WI38 (cell line): ENCODE measurements around the gene DOP1B.

Source experiments
- H3K4me3 ChIP-seq: 2 replicates; pipeline ENCODE4 v1.5.1; 2011; ENCODE audit warnings: low read depth, mild to moderate bottlenecking, control low read depth, low read length
- TF ChIP-seq, protein P1 (sequence below): IDR thresholded peaks from 2 replicates; pipeline ENCODE4 v1.5.1; 2012; ENCODE audit warnings: low read depth, mild to moderate bottlenecking, control low read depth, low read length

Gene DOP1B, protein sequence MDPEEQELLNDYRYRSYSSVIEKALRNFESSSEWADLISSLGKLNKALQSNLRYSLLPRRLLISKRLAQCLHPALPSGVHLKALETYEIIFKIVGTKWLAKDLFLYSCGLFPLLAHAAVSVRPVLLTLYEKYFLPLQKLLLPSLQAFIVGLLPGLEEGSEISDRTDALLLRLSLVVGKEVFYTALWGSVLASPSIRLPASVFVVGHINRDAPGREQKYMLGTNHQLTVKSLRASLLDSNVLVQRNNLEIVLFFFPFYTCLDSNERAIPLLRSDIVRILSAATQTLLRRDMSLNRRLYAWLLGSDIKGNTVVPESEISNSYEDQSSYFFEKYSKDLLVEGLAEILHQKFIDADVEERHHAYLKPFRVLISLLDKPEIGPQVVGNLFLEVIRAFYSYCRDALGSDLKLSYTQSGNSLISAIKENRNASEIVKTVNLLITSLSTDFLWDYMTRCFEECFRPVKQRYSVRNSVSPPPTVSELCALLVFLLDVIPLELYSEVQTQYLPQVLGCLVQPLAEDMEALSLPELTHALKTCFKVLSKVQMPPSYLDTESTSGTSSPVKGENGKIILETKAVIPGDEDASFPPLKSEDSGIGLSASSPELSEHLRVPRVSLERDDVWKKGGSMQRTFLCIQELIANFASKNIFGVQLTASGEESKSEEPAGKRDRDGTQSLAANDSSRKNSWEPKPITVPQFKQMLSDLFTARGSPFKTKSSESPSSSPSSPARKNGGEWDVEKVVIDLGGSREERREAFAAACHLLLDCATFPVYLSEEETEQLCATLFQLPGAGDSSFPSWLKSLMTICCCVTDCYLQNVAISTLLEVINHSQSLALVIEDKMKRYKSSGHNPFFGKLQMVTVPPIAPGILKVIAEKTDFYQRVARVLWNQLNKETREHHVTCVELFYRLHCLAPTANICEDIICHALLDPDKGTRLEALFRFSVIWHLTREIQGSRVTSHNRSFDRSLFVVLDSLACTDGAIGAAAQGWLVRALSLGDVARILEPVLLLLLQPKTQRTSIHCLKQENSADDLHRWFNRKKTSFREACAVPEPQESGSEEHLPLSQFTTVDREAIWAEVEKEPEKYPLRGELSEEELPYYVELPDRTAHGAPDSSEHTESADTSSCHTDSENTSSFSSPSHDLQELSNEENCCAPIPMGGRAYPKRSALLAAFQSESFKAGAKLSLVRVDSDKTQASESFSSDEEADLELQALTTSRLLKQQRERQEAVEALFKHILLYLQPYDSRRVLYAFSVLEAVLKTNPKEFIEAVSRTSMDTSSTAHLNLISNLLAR (N-terminal part only)

DNA sequence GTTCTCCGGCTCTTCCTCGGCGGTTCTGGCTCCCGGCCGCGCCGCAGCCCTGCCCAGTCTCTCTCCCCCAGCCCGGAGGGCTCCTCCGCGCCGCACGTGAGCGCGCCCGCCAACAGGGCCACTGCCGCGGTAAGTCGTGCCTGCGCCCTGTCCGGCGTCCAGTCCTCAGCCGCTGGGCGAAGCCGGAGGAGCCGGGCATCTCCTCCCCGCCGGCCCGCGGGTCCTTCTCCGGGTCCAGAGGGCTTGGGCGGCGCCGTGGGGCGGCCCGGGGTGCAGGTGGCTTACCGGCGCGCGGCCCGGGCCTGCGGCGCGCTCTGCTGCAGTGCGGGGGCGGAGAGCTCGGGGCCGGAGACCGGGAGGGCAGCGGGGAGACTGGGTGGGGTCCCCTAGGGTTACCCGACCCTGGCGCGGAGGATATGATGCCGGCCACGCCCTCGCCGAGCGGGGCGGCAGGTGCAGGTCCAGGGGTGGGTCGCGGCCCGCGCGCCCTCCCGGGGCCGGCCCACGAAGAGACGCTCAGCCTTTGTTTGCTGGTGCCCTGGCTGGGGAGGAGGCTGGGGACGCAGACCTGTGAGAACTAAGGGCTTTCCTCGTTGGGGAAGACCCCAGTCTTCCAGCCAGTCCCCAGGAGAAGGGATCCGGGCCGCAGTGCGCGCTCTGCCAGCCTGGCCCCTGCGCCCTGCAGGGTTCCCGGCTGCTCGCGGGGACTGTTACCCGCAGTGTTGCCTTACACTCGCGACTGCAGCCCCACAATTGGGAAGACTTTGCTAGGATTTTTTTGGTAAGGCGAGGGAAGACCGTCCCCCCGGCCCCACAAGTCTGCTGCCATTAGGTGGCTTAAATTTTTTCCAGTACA lies at the start of gene DOP1B:
DOP1B (plus strand) TSS at position 10 of the 856 bp plus-strand sequence. CDS start 7,910 bp downstream, outside the sequence.
- H3K4me3 ChIP-seq = peak within 1 kb of the TSS; percentile 88
- TF ChIP-seq, protein P1, sequence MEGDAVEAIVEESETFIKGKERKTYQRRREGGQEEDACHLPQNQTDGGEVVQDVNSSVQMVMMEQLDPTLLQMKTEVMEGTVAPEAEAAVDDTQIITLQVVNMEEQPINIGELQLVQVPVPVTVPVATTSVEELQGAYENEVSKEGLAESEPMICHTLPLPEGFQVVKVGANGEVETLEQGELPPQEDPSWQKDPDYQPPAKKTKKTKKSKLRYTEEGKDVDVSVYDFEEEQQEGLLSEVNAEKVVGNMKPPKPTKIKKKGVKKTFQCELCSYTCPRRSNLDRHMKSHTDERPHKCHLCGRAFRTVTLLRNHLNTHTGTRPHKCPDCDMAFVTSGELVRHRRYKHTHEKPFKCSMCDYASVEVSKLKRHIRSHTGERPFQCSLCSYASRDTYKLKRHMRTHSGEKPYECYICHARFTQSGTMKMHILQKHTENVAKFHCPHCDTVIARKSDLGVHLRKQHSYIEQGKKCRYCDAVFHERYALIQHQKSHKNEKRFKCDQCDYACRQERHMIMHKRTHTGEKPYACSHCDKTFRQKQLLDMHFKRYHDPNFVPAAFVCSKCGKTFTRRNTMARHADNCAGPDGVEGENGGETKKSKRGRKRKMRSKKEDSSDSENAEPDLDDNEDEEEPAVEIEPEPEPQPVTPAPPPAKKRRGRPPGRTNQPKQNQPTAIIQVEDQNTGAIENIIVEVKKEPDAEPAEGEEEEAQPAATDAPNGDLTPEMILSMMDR = no peak

- TF ChIP-seq, protein P1 = no peak
- no peak overlapping the region for H3K4me3 ChIP-seq
Measured at GRCh38 chr21:36109868-36110267, 46.8 kb upstream of the DOP1B start.

GRCh38 chr21:36111238-36111637 lies 45.4 kb upstream of the DOP1B start:
- no peak overlapping the region for H3K4me3 ChIP-seq
- TF ChIP-seq, protein P1 = no peak

- TF ChIP-seq, protein P1 = no peak
- no peak overlapping the region for H3K4me3 ChIP-seq
Measured at GRCh38 chr21:36113647-36114428, 42.8 kb upstream of the DOP1B start.

GRCh38 chr21:36115138-36115730 lies 41.4 kb upstream of the DOP1B start:
- TF ChIP-seq, protein P1 = no peak

More at GRCh38 chr21:36115138-36115730, 41.4 kb upstream of the DOP1B start:
- H3K4me3 ChIP-seq = no peak overlapping the region
